Brain microvascular endothelial cell (primary cell): ENCODE results near the gene ITPR2.

Experiments
- DNase-seq: peaks from one replicate; pipeline ENCODE4 v3.0.0-alpha.2; 2020
- H3K27ac ChIP-seq: fragments of 250-450 bp; sonication (Bioruptor Pico); 2 replicates; pipeline ENCODE4 v1.5.1; 2020; ENCODE audit warnings: mild to moderate bottlenecking, moderate library complexity
- H3K27me3 ChIP-seq: fragments of 250-450 bp; sonication (Bioruptor Pico); replicated peaks from 2 replicates; pipeline ENCODE4 v1.5.1; 2020; ENCODE audit warnings: mild to moderate bottlenecking
- H3K36me3 ChIP-seq: fragments of 250-450 bp; sonication (Bioruptor Pico); replicated peaks from 2 replicates; pipeline ENCODE4 v1.5.1; 2020; ENCODE audit warnings: mild to moderate bottlenecking
- H3K4me3 ChIP-seq: 2 replicates; pipeline ENCODE4 v1.5.1; 2011; ENCODE audit warnings: low read depth, mild to moderate bottlenecking, control low read depth, low read length, moderate library complexity
- in situ Hi-C: cut with HindIII; loops from 2 replicates; pipeline ENCODE4 v1.10.0; 2017; ENCODE audit warnings: low sequenced_read_pairs, low pct_ligation_motif_present
- TF ChIP-seq, protein P1 (sequence below): IDR thresholded peaks from 2 replicates; pipeline ENCODE4 v1.5.1; 2011; ENCODE audit warnings: low read depth, mild to moderate bottlenecking, moderate library complexity, low read length, control low read depth, inconsistent platforms; ENCODE audit errors: missing control alignments

Gene ITPR2

DNA sequence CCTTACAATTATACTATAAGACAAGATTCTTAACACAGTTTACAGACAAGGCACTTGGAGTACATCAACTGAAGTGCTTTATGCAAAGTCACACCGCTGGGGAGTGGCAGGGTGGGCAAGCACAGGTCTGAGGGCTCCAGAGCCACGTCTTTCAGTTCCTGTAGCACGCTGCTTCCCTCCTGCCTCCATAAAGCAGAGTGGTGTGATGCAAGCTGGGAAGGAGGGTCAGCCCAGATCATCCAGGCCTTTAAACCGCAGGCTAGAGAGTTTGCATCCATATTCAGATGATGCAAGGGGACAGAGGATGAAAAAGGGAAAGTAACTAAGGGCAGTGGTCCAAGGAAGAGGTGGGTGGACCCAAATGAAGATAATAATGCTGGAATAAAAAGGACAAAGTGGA is 132.6 kb downstream of the ITPR2 start:
- in situ Hi-C loops, result no loop called here

DNA sequence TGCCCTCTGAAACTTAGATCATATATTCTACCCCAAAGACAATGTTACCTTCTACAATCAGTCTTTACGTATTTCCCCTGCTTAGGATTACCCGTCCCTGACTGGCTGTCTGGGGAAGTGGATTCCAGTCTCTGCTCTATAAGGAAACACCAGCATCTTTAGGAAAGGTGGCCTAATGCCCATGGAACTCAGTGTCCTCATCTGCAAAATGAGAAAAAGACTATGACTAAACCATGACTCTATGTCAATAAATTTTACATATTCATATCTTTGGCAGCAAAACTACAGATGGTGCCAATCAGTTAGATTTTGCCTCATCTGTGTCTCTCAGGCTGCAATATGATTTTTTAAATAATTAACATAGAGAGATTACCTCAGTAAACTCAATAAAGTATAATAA is 133.8 kb downstream of the ITPR2 start:
- Histone ChIP-seq H3K27ac (peak overlapping the region; percentile 45), H3K4me3 (no peak overlapping the region), H3K36me3 (no peaks in the 10 kb centered on the region), H3K27me3 (no peaks in the 10 kb centered on the region)
- peak; percentile 34 for DNase-seq
- in situ Hi-C loops, result no loop called here
- TF ChIP-seq, protein P1, sequence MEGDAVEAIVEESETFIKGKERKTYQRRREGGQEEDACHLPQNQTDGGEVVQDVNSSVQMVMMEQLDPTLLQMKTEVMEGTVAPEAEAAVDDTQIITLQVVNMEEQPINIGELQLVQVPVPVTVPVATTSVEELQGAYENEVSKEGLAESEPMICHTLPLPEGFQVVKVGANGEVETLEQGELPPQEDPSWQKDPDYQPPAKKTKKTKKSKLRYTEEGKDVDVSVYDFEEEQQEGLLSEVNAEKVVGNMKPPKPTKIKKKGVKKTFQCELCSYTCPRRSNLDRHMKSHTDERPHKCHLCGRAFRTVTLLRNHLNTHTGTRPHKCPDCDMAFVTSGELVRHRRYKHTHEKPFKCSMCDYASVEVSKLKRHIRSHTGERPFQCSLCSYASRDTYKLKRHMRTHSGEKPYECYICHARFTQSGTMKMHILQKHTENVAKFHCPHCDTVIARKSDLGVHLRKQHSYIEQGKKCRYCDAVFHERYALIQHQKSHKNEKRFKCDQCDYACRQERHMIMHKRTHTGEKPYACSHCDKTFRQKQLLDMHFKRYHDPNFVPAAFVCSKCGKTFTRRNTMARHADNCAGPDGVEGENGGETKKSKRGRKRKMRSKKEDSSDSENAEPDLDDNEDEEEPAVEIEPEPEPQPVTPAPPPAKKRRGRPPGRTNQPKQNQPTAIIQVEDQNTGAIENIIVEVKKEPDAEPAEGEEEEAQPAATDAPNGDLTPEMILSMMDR, result no peak

More for the DNA sequence above, 132.6 kb downstream of the ITPR2 start:
- no peaks in the 10 kb centered on the region for H3K27me3 ChIP-seq
- TF ChIP-seq, protein P1, result no peak
- DNase-seq, result no peak
- no peak overlapping the region for H3K27ac ChIP-seq
- no peaks in the 10 kb centered on the region for H3K36me3 ChIP-seq
- H3K4me3 ChIP-seq, result no peak overlapping the region

DNA sequence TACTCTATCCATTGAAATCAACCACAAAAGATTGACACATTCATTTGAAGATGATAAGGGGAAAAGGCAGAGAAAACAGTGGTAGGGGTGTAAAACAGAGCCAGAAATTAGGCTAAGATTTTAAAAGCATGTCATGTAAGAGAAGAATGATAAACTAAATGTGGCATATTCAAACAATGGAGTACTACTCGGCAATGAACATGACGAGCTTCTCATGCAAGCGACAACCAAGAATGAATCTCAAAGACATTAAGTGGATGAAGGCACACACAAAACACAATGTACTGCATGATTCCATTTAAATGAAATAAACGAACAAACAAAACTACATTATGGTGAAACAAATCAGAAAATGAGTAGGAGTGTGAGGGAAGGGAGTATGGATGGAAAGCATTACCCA is 134.8 kb downstream of the ITPR2 start:
- TF ChIP-seq, protein P1, result no peak
- no peak for DNase-seq
- Histone ChIP-seq H3K36me3 (no peaks in the 10 kb centered on the region), H3K27ac (peak overlapping the region; percentile 94), H3K27me3 (no peaks in the 10 kb centered on the region), H3K4me3 (no peak overlapping the region)
- in situ Hi-C loops, result no loop called here

DNA sequence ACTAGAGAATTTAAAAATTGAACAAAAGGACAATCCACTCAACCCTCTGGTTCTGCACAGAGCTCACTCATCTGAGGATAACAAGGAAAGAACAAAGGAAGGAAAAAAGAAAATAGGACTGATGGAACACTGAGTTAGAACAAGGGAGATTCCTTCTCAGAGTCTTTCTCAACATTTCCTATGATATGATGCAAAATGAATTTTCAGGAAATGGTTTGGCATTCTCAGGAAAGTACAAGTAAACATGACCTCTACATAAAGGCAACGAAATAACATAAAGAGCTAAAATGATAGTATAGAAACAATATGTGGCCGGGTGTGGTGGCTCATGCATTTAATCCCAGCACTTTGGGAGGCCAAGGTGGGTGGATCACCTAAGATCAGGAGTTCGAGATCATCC is 135.8 kb downstream of the ITPR2 start:
- peak overlapping the region; percentile 94 for H3K27ac ChIP-seq
- no peak overlapping the region for H3K4me3 ChIP-seq
- in situ Hi-C loops, result no loop called here
- no peaks in the 10 kb centered on the region for H3K27me3 ChIP-seq
- TF ChIP-seq, protein P1, result no peak
- peak; percentile 30 for DNase-seq
- no peaks in the 10 kb centered on the region for H3K36me3 ChIP-seq

DNA sequence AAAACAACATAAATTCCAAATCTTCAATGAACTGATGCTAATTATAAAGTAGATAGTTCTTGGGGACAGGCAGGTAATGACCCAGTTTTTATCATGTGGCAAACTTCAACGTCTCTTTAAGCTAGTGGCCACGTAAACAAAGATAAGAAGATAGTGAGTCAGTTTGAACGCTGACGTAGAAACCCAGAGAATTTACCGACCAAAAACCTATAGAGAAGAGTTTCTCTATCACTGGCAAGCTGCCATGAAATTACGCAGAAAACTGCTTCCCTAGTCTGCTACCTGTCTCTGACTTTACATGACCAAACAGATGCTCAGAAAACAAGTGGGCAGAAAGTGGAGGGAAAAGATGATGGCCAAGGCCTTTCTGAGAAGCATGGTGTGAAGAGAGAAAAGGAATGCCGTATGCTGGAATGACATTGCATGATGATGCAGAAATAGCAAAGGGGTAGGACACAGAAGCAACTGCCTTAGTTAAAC is 136.3 kb downstream of the ITPR2 start:
- no peaks in the 10 kb centered on the region for H3K36me3 ChIP-seq
- H3K27ac ChIP-seq, result peak overlapping the region; percentile 94
- TF ChIP-seq, protein P1, result no peak
- no peaks in the 10 kb centered on the region for H3K27me3 ChIP-seq
- H3K4me3 ChIP-seq, result no peak overlapping the region
- in situ Hi-C loops, result no loop called here
- DNase-seq, result peak; percentile 92

DNA sequence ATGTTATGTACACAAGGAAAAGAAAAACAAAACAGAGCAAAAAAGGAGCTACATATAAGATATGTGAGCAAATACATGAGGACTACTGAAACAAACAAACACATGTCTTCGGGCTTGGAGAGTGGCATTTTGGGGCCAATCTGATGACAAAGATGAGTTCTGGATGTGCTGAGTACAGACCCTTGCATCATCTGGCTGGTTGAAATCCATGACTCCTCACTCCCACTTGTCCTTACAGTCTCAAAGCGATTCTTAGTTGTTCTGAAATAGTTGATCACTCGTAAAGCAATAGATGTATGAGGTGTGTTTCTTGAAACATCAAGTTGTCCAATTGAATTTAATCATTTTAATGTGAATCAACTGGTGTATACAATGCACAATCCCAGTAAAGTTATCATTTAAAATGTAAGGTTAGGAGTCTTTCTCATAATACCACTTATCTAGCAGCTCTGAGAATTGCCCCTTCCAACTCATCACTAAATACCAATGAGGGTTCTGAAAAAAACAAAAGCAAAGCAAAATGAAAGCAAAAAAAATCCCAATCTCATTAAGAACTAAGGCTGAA is 136.9 kb downstream of the ITPR2 start:
- H3K4me3 ChIP-seq, result no peak overlapping the region
- in situ Hi-C loops, result no loop called here
- peak overlapping the region; percentile 94 for H3K27ac ChIP-seq
- no peak for DNase-seq
- TF ChIP-seq, protein P1, result no peak
- no peaks in the 10 kb centered on the region for H3K27me3 ChIP-seq
- H3K36me3 ChIP-seq, result no peaks in the 10 kb centered on the region
